Mammary epithelial cell (primary cell): ENCODE results near the gene OLFM1.

Experiments used
- EZH2 ChIP-seq: IDR thresholded peaks from 2 replicates; pipeline ENCODE4 v1.6.1; 2012; ENCODE audit warnings: low read length, inconsistent platforms, borderline replicate concordance
- TF ChIP-seq, protein P1 (sequence below), 2 donors: IDR thresholded peaks in 1 of 2; conservative IDR thresholded peaks in 1 of 2; 2 replicates each; pipeline ENCODE4 v1.5.1; 2011 to 2012; ENCODE audit warnings: inconsistent platforms in 2 of 2, low read length in 2 of 2, mild to moderate bottlenecking in 2 of 2, control low read depth in 1 of 2, low read depth in 1 of 2; ENCODE audit not compliant: insufficient read depth in 1 of 2; ENCODE audit errors: extremely low read depth in 1 of 2

DNA sequence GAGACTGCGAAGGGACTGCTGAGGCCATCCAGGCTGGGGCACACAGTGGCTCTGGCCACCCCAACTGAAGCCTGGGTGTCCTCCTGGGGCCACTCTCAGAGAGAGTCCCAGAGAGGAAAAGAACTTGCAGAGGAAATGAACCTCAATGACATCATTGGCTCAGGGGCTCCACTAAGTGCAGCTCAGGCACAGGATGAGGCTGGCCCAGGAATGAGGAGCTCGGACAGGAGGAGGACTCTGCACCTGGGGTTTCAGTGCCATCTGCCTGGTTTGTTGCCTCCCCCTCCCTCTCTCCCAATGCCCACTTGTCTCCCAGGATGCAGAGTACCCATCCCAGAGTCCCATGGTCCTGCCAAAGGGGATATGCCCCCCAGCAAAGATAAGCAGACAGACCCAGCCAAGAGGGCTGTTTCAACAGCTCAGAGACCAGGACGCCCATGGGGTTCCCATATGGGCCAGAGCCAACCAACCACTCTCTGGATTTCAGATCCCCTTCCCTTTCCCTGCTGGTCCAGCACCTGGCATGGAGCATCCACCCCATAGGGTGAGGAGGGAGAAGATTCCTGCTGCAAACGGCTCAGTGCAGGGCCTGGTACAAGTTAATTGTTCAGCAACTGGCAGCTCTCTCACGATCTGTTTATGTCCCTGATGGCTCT lies 26.9 kb upstream of the OLFM1 start:
- TF ChIP-seq EZH2: no peak
- TF ChIP-seq, protein P1, sequence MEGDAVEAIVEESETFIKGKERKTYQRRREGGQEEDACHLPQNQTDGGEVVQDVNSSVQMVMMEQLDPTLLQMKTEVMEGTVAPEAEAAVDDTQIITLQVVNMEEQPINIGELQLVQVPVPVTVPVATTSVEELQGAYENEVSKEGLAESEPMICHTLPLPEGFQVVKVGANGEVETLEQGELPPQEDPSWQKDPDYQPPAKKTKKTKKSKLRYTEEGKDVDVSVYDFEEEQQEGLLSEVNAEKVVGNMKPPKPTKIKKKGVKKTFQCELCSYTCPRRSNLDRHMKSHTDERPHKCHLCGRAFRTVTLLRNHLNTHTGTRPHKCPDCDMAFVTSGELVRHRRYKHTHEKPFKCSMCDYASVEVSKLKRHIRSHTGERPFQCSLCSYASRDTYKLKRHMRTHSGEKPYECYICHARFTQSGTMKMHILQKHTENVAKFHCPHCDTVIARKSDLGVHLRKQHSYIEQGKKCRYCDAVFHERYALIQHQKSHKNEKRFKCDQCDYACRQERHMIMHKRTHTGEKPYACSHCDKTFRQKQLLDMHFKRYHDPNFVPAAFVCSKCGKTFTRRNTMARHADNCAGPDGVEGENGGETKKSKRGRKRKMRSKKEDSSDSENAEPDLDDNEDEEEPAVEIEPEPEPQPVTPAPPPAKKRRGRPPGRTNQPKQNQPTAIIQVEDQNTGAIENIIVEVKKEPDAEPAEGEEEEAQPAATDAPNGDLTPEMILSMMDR (conservative IDR thresholded peaks at IDR 0.05 in 1 of 2, IDR thresholded peaks at IDR 0.05 in 1 of 2; ENCODE audit: extremely low read depth in 1 of 2, insufficient read depth in 1 of 2, low read depth in 1 of 2, low read length in 2 of 2): no peak
